ENCODE results near the gene BTBD16. TPM values are rescaled to one million over a fixed set of nuclear protein-coding genes. Genes with fewer than 3 reads are reported as not detected.
A peak's percentile ranks its signal among the peaks of the same experiment; 100 is the strongest.

The BTBD16 gene
- total and polyA plus RNA-seq, 2 experiments from 2014 or later: 0.47 to 0.74 TPM

DNA sequence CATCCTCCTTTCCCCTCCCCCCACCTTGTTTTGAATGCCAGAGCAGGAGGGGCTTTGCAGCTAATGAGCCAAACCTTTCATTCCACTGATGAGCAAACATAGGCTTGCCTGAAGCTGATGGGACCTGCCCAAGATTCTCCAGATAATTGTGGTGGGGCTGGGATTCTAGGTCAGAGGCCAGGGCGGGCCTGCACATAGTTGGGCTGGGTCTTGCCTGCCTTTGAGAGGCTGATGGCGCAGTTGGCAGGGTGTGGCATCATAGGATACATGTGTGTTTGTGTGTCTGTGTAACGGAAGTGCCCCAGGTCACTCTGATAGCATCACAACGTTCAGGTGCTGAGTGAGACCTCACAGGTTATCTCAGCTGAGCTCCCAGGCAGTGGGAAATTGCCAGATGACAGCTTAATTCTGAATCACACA is 22.9 kb downstream of the BTBD16 start:
- Histone ChIP-seq H3K79me2 (no peaks in the 10 kb centered on the region), H4K20me1 (ENCODE audit: insufficient read depth, poor library complexity, severe bottlenecking) (no peaks in the 10 kb centered on the region), H3K4me1 (ENCODE audit: insufficient read depth) (no peaks in the 10 kb centered on the region), H3K4me2 (no peak overlapping the region), H3K27ac (peak overlapping the region; percentile 72), H3K4me3 (no peak overlapping the region), H3K9me2 (replicated peaks; ENCODE audit: insufficient read depth) (no peaks in the 10 kb centered on the region), H2AFZ (no peak overlapping the region), H3K27me3 (no peaks in the 10 kb centered on the region), H3K36me3 (replicated peaks; ENCODE audit: insufficient read depth, low read depth) (no peaks in the 10 kb centered on the region), H3K9me3 (ENCODE audit: low read depth) (no peaks in the 10 kb centered on the region)
- WGBS (ENCODE audit: low lambda C conversion rate, missing lambda C conversion rate): 49% methylated on average over 4 of the region's 4 CpGs
- TF ChIP-seq, protein P1, sequence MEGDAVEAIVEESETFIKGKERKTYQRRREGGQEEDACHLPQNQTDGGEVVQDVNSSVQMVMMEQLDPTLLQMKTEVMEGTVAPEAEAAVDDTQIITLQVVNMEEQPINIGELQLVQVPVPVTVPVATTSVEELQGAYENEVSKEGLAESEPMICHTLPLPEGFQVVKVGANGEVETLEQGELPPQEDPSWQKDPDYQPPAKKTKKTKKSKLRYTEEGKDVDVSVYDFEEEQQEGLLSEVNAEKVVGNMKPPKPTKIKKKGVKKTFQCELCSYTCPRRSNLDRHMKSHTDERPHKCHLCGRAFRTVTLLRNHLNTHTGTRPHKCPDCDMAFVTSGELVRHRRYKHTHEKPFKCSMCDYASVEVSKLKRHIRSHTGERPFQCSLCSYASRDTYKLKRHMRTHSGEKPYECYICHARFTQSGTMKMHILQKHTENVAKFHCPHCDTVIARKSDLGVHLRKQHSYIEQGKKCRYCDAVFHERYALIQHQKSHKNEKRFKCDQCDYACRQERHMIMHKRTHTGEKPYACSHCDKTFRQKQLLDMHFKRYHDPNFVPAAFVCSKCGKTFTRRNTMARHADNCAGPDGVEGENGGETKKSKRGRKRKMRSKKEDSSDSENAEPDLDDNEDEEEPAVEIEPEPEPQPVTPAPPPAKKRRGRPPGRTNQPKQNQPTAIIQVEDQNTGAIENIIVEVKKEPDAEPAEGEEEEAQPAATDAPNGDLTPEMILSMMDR (IDR thresholded peaks at IDR 0.05; ENCODE audit: poor library complexity): no peak
- TF ChIP-seq EZH2 (IDR thresholded peaks at IDR 0.05; ENCODE audit: borderline replicate concordance) (no peak), EZH2phosphoT487 (IDR thresholded peaks at IDR 0.05; ENCODE audit: low read depth, severe bottlenecking, unreplicated experiment) (no peak)
- peak; percentile 39 for DNase-seq (ENCODE audit: low spot score)

- Histone ChIP-seq H3K79me2 (no peaks in the 10 kb centered on the region), H3K4me3 (no peak overlapping the region), H3K4me1 (ENCODE audit: insufficient read depth) (no peaks in the 10 kb centered on the region), H4K20me1 (ENCODE audit: insufficient read depth, poor library complexity, severe bottlenecking) (no peaks in the 10 kb centered on the region), H2AFZ (no peak overlapping the region), H3K27ac (peak overlapping the region; percentile 31), H3K9me2 (replicated peaks; ENCODE audit: insufficient read depth) (no peaks in the 10 kb centered on the region), H3K4me2 (no peak overlapping the region), H3K36me3 (replicated peaks; ENCODE audit: insufficient read depth, low read depth) (no peaks in the 10 kb centered on the region), H3K27me3 (no peaks in the 10 kb centered on the region), H3K9me3 (ENCODE audit: low read depth) (no peaks in the 10 kb centered on the region)
- DNase-seq (ENCODE audit: low spot score): no peak
- no peak for TF ChIP-seq EZH2phosphoT487 (IDR thresholded peaks at IDR 0.05; ENCODE audit: low read depth, severe bottlenecking, unreplicated experiment)
- no peak for TF ChIP-seq EZH2 (IDR thresholded peaks at IDR 0.05; ENCODE audit: borderline replicate concordance)
- TF ChIP-seq, protein P1 (IDR thresholded peaks at IDR 0.05; ENCODE audit: poor library complexity): no peak
- 94% methylated on average over 12 of the region's 12 CpGs for WGBS (ENCODE audit: low lambda C conversion rate, missing lambda C conversion rate)
Measured at GRCh38 chr10:122294511-122295450, 23.7 kb downstream of the BTBD16 start.

DNA sequence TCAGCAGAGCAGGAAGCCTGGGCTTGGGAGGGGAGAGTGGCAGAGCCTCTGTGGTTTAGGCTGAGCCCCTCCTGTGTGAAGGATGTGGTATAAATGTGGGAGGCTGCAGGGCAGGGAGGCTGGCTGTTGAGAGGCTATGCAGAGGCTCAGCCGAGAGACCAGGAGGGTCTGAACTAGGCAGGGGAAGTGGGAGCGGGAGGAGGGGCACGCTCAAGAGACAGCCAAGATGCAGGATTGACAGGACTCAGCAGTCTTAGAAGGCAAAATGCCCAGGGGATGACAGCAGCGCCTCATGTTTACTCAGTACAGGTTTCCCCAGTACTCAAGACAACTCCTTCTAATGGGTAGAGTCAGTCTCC is 24.3 kb downstream of the BTBD16 start:
- no peaks in the 10 kb centered on the region for H3K4me1 ChIP-seq (ENCODE audit: insufficient read depth)
- no peaks in the 10 kb centered on the region for H3K9me3 ChIP-seq (ENCODE audit: low read depth)
- no peak for DNase-seq (ENCODE audit: low spot score)
- no peaks in the 10 kb centered on the region for H3K79me2 ChIP-seq
- H3K9me2 ChIP-seq (replicated peaks; ENCODE audit: insufficient read depth): no peaks in the 10 kb centered on the region
- TF ChIP-seq EZH2 (IDR thresholded peaks at IDR 0.05; ENCODE audit: borderline replicate concordance) (no peak), EZH2phosphoT487 (IDR thresholded peaks at IDR 0.05; ENCODE audit: low read depth, severe bottlenecking, unreplicated experiment) (no peak)
- TF ChIP-seq, protein P1 (IDR thresholded peaks at IDR 0.05; ENCODE audit: poor library complexity): no peak
- no peak overlapping the region for H3K27ac ChIP-seq
- WGBS (ENCODE audit: low lambda C conversion rate, missing lambda C conversion rate): 86% methylated on average over 4 of the region's 4 CpGs
- H2AFZ ChIP-seq: no peak overlapping the region
- H3K4me2 ChIP-seq: no peak overlapping the region
- H3K4me3 ChIP-seq: no peak overlapping the region
- no peaks in the 10 kb centered on the region for H4K20me1 ChIP-seq (ENCODE audit: insufficient read depth, poor library complexity, severe bottlenecking)
- no peaks in the 10 kb centered on the region for H3K27me3 ChIP-seq
- H3K36me3 ChIP-seq (replicated peaks; ENCODE audit: insufficient read depth, low read depth): no peaks in the 10 kb centered on the region
